ENCODE measurements around the gene DAGLA. TPM values are rescaled to one million over a fixed set of nuclear protein-coding genes. Genes with fewer than 3 reads are reported as not detected.

The DAGLA gene
- total RNA-seq, 2 donors from 2014 or later = 7.0 to 9.9 TPM

DNA sequence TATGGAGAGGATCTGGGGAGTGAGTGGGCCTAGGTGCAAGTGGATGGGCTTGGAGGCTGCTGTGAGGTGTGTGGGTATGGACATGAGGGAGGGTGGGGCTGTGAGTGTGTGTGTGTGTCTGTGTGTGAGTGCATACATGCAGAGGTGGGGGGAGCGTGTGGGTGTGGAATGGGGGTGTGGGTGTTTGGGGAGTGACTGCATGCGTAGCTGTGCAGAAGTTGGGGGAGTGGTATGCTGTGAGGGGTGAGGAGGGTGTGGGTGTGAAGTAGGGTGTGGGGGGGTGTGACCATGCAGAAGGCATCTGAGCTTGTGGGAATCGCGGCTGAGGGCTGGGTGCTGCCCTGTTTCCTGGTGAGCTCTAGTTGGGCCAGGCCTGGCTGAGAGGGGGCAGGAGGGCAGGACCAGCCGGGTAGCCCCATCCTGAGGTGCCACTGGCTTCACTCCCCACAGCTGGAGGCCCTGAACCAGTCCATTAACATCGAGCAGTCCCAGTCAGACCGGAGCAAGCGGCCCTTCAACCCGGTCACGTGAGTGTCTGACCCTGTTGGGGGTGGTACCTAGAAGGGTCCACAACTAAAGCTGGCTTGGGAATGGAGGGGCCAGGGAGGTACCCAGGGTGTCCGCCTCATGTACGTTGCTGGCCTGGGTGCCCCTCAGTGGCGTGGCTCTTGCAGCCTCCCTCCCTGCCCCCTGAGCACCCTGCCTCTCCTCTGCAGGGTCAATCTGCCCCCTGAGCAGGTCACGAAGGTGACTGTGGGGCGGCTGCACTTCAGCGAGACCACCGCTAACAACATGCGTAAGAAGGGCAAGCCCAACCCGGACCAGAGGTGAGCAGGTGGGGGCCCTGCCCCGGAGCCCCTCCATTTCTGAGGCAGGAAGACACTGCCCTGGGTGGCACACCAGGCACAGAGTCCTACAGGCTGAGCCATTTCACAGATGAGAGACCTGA, 95.7 kb downstream of the DAGLA start:
- TF ChIP-seq POLR2A (IDR thresholded peaks at IDR 0.05) (no peak), CTCF (IDR thresholded peaks at IDR 0.05) (no peak)
- peaks cover 6 to 8% of the 10 kb centered on the region in 2 donors for H3K36me3 ChIP-seq (replicated peaks in 1 of 2; ENCODE audit: insufficient read depth in 1 of 2, low read depth in 2 of 2)
- peak overlapping the region in 2 of 4 donors; percentile 70 to 82 for H3K27ac ChIP-seq
- intact Hi-C loops (cut with DNase I) = no loop called here
- 66 to 85% methylated on average over 5 to 20 of the region's 20 CpGs for WGBS, 2 donors
- no peak for ATAC-seq
- H3K9me3 ChIP-seq = no peaks in the 10 kb centered on the region
- H3K4me1 ChIP-seq = peaks cover 34% of the 10 kb centered on the region
- DNase-seq = no peak
- H3K4me3 ChIP-seq = no peak overlapping the region
- H3K27me3 ChIP-seq = no peaks in the 10 kb centered on the region

GRCh38 chr11:61776561-61777075, 96.4 kb downstream of the DAGLA start:
- no peak for TF ChIP-seq POLR2A (IDR thresholded peaks at IDR 0.05)
- TF ChIP-seq CTCF (IDR thresholded peaks at IDR 0.05) = peak; percentile 45 to 90 (median 86)
- ATAC-seq (peak; percentile 76), DNase-seq (peak; percentile 76 to 86 (median 82))
- intact Hi-C loops (cut with DNase I) = no loop called here
- WGBS, 2 donors = 57 to 59% methylated on average over 8 to 9 of the region's 9 CpGs
- H3K27me3 ChIP-seq = no peaks in the 10 kb centered on the region
- H3K4me3 ChIP-seq = no peak overlapping the region
- H3K4me1 ChIP-seq = peaks cover 31% of the 10 kb centered on the region
- no peaks in the 10 kb centered on the region for H3K9me3 ChIP-seq
- H3K27ac ChIP-seq = peak overlapping the region; percentile 69 to 82 (median 70)
- H3K36me3 ChIP-seq (replicated peaks in 1 of 2; ENCODE audit: insufficient read depth in 1 of 2, low read depth in 2 of 2) = peaks cover 6 to 8% of the 10 kb centered on the region in 2 donors

- Histone ChIP-seq H3K27ac (peak overlapping the region; percentile 69 to 82 (median 70)), H3K4me3 (no peak overlapping the region), H3K27me3 (no peaks in the 10 kb centered on the region), H3K36me3 (replicated peaks in 1 of 2; ENCODE audit: insufficient read depth in 1 of 2, low read depth in 2 of 2) (peaks cover 6 to 8% of the 10 kb centered on the region in 2 donors), H3K9me3 (no peaks in the 10 kb centered on the region), H3K4me1 (peaks cover 23% of the 10 kb centered on the region)
- TF ChIP-seq CTCF (IDR thresholded peaks at IDR 0.05) (peak in 1 of 7 experiments; percentile 20), POLR2A (IDR thresholded peaks at IDR 0.05) (peak in 1 of 3 donors; percentile 28)
- intact Hi-C loops (cut with DNase I) = no loop called here
- ATAC-seq = peak; percentile 80
- DNase-seq = peak; percentile 79 to 91 (median 88)
- WGBS, 2 donors = 30 to 87% methylated on average over 10 to 59 of the region's 67 CpGs
These were observed 97.3 kb downstream of the DAGLA start for GRCh38 chr11:61777234-61778090.

- 85 to 87% methylated on average over 11 of the region's 11 CpGs for WGBS, 2 donors
- H3K4me1 ChIP-seq = peaks cover 22% of the 10 kb centered on the region
- no peaks in the 10 kb centered on the region for H3K27me3 ChIP-seq
- peaks cover 6 to 8% of the 10 kb centered on the region in 2 donors for H3K36me3 ChIP-seq (replicated peaks in 1 of 2; ENCODE audit: insufficient read depth in 1 of 2, low read depth in 2 of 2)
- ATAC-seq (no peak), DNase-seq (no peak)
- H3K9me3 ChIP-seq = no peaks in the 10 kb centered on the region
- H3K27ac ChIP-seq = peak overlapping the region in 1 of 4 donors; percentile 69
- no peak overlapping the region for H3K4me3 ChIP-seq
- intact Hi-C loops (cut with DNase I) = no loop called here
- no peak for TF ChIP-seq CTCF (IDR thresholded peaks at IDR 0.05)
- no peak for TF ChIP-seq POLR2A (IDR thresholded peaks at IDR 0.05)
These were observed 98.2 kb downstream of the DAGLA start for GRCh38 chr11:61778357-61778886.
